ENCODE data around the gene TMEM26. TPM values are rescaled to one million over a fixed set of nuclear protein-coding genes. Genes with fewer than 3 reads are reported as not detected.

The TMEM26 gene
- not detected for polyA plus RNA-seq (ENCODE audit: low read depth in 6 of 6)

DNA sequence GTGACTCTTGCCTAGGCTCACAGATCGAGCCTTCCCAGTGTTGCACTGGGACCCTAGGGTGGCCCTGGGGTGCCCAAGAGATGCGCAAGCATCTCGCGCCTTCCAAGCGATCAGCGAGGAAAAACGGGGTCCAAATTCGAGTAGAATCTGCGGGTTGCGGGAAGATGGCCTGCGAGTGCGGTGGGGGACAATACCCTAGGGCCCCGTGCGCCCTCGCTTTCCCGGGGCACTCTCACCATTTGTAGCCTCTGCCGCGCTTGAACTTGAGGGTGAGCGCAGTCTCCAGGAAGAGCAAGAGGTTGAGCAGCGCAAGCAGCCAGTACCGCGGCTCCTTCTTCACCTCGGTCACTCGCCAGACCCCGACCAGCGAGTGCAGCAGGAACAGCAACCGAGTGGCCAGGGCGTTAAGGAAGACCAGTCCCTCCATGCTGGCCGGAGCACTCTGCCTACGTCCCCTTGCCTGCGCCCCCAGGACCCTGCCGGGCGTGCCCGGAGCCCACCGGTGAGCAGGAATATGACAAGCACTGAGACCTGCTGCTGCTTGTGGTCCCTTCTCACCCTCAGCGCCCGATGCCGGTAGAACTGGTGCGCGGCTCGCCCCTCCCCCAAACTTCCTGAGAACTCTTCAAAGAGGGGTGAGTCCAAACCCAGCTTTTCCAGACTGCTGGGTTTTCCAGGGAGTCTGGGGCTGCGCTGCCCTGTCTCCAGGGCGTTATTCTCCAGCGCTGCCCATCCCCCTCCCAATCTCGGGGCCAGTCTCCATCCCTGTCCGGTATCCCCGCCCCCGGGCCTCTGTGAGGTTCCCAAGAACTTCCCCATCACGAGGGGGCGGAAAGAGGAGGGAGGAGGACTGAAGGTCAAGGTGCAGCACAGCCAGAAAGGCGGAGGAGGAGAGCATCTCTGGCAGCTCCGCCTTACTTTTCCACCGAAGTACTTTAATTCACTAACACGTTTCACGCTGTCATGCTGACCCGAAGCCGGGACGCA is at the start of gene TMEM26:
Gene TMEM26, minus strand, starts transcription at position 727 of the 987 bp plus-strand sequence. Its CDS starts 300 bp downstream, at position 427.
- Mint-ChIP-seq H3K9me3 (no peaks in the 10 kb centered on the region), H3K4me3 (peak within 1 kb of the TSS in 5 of 8 donors; percentile 24 to 71 (median 30)), H3K27me3 (peaks cover 44 to 69% (median 52%) of the 10 kb centered on the region in 3 donors), H3K36me3 (no peaks in the 10 kb centered on the region), H3K4me1 (peaks cover 5 to 17% (median 9%) of the 10 kb centered on the region in 3 donors), H3K27ac (no peak within 1 kb of the TSS)
- ATAC-seq (ENCODE audit: low read depth in 2 of 2) (no peak), DNase-seq (no peak)

DNA sequence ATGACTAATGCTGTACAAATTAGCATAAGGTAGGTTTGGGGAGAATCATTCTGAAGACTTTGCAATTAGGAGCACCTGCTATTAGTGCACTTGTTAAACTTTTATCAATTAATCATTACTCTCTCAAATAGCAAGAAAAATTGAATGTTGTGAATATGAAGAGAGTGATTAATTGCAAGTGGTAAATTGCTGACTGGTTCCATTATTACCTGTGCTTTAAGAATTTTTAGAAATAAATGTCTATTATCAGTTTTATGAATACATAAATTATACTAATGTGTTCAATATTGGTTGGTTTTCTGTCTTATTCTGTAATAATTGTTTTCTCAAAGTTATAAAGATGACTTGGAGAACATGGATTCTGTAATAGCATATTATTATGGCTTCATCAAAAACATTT is 47.3 kb upstream of the TMEM26 start:
- Mint-ChIP-seq H3K36me3 (no peaks in the 10 kb centered on the region), H3K27me3 (peaks cover 1 to 13% (median 7%) of the 10 kb centered on the region in 3 donors), H3K9me3 (no peaks in the 10 kb centered on the region), H3K4me3 (no peak overlapping the region), H3K4me1 (no peaks in the 10 kb centered on the region), H3K27ac (no peak overlapping the region)
- ATAC-seq (ENCODE audit: low read depth in 2 of 2), result no peak
- no peak for DNase-seq

DNA sequence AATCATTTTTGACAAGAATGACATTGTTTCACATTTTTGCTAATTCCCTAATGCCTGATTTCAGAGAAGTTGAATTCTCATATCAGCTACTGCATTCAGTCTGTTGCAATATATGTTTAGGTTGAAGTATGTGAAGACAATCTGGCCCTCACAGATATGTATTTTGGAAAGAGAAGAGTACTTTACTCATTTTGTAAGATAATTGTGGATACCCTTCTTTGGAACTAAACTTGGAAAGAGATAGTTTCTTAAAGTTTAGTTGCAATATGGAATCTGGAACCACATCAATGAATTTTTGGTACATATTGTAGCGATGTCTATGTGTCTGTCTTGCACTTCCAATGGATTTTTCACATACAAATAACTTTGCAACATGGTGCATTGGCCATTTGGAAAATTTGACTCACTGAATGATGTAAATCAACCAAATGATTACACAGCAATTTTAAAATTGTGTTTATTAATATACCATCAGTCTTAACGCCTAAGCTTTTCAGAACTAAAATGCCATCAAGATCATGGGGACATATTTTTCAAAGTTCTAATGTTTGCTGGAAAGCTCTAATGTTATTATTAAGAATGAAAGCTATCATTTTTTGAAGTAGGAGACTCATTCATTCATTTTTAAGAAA is 39.3 kb upstream of the TMEM26 start:
- Mint-ChIP-seq H3K36me3 (no peaks in the 10 kb centered on the region), H3K4me3 (no peak overlapping the region), H3K27me3 (peaks cover 0 to 5% (median 4%) of the 10 kb centered on the region in 3 donors), H3K9me3 (peaks cover 0 to 8% (median 2%) of the 10 kb centered on the region in 7 donors), H3K27ac (no peak overlapping the region), H3K4me1 (peaks cover 0 to 2% (median 0%) of the 10 kb centered on the region in 3 donors)
- no peak for DNase-seq
- no peak for ATAC-seq (ENCODE audit: low read depth in 2 of 2)

DNA sequence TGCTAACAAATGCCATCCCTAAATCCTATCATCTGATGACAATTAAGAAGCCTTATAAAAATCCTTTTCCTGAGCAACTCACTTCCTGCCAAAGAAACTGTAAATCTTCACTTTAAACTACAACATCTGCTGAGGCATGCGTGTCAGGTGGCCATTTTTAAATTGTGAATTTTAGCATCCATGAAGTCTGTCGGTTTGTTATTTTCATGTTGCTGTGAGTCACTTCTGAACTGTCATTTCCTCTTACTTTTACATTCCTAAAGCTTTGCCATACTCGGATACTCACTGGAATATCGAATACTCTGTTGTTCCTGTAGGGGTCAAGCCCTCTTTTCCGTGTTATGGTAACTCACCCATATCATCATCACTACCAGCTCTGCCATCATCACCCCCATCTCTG is 34.3 kb upstream of the TMEM26 start:
- Mint-ChIP-seq H3K4me1 (peaks cover 0 to 2% (median 0%) of the 10 kb centered on the region in 3 donors), H3K27me3 (peaks cover 5 to 19% (median 16%) of the 10 kb centered on the region in 3 donors), H3K27ac (no peak overlapping the region), H3K9me3 (peaks cover 0 to 3% (median 0%) of the 10 kb centered on the region in 7 donors), H3K4me3 (no peak overlapping the region), H3K36me3 (peaks cover 0 to 8% of the 10 kb centered on the region in 2 donors)
- ATAC-seq (ENCODE audit: low read depth in 2 of 2) (no peak), DNase-seq (no peak)

DNA sequence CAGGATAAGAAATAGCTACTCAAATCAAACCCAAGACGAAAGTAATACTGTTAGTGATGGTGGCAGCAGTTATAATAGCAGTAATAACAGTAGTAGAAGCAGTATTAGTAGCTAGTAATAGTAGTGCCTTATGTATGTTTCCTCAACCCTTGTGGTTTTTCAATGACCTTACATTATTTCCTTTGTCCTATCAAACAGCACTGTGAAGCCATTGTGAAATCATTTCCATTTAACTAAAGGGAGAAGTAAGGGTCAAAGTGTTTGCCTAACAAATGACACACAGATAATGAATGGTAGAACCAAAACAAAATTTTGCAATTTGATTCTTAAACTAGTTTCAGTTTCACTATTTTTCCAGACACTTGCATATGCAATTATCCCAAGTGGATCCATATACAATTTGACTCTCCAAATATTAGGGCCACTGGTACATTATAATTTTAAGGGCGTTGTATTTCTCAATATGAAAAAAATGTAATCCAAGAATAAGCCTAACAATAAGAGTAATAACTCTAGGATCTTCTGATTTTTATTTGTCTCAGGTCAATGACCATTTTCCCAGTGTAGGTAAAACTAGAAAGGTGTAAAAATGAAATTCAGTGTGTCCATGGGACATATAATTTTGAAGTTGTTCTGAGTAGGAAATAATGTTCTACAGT is 33.7 kb upstream of the TMEM26 start:
- Mint-ChIP-seq H3K27ac (peak overlapping the region in 1 of 6 donors; percentile 12), H3K4me3 (no peak overlapping the region), H3K27me3 (peaks cover 5 to 19% (median 16%) of the 10 kb centered on the region in 3 donors), H3K4me1 (peaks cover 0 to 2% (median 0%) of the 10 kb centered on the region in 3 donors), H3K36me3 (peaks cover 0 to 8% of the 10 kb centered on the region in 2 donors), H3K9me3 (peaks cover 0 to 3% (median 0%) of the 10 kb centered on the region in 7 donors)
- ATAC-seq (ENCODE audit: low read depth in 2 of 2) (no peak), DNase-seq (no peak)

DNA sequence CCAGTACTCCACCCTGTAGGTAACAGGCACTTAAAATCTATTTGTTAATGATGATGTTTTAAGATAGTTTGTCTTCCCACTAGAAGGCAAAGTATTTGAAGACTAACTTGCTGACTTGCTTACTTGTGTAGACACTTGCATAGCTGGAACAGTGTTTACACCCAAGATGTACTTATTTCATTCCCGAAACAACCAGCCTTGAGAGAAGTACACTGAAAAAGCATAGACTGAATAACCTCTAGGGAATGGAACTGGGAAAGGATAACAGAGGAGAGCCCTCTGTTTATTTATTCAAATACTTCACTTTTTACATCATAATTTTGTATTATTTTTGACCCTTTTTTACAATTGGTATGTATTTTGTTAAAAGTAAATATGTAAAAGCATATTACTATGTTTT is 33.1 kb upstream of the TMEM26 start:
- no peak for DNase-seq
- peaks cover 5 to 19% (median 16%) of the 10 kb centered on the region in 3 donors for H3K27me3 Mint-ChIP-seq
- H3K4me1 Mint-ChIP-seq, result peaks cover 0 to 1% (median 0%) of the 10 kb centered on the region in 3 donors
- no peak overlapping the region for H3K4me3 Mint-ChIP-seq
- no peak overlapping the region for H3K27ac Mint-ChIP-seq
- H3K36me3 Mint-ChIP-seq, result peaks cover 0 to 8% of the 10 kb centered on the region in 2 donors
- peaks cover 0 to 3% (median 0%) of the 10 kb centered on the region in 7 donors for H3K9me3 Mint-ChIP-seq
- no peak for ATAC-seq (ENCODE audit: low read depth in 2 of 2)

DNA sequence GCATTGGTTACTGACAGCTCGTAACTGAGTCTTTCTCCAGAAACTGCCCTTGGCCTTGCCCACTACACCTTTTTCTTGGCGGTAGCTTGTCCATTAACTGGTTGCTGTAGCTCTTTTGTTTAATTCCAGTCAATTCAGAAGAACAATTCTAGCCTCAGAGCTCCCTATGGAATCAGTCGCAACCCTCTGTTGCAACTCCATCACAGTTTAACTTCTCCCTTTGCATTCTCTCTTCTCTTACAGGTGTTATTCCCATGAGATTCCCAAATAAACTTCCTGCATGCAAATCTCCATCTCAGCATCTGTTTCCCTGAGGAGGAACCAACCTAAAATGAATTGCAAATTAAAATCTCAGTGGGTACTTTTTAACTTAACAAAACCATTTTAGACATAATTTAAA is 28.4 kb upstream of the TMEM26 start:
- Mint-ChIP-seq H3K36me3 (peaks cover 0 to 8% of the 10 kb centered on the region in 2 donors), H3K4me3 (no peak overlapping the region), H3K4me1 (no peaks in the 10 kb centered on the region), H3K9me3 (no peaks in the 10 kb centered on the region), H3K27me3 (peaks cover 10 to 34% (median 28%) of the 10 kb centered on the region in 3 donors), H3K27ac (no peak overlapping the region)
- DNase-seq, result no peak
- no peak for ATAC-seq (ENCODE audit: low read depth in 2 of 2)

DNA sequence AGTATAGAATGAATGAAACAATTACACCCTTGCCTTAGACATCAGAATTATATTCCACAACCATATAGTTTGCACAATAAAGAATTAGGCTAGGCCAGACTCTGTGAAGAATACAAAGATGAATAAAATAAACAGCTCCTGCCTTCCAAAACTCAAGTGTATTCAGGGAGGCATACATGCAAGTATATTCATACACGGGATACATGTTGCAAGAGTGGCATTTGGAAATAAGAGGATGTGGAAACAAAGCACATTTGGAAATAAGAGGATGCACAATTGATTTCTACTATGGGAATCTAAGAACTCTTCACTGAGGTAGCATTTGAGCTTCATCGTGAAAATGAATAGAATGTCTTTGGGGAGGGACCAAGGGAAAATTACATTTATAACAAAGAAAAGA is 27.0 kb upstream of the TMEM26 start:
- H3K4me1 Mint-ChIP-seq, result no peaks in the 10 kb centered on the region
- H3K36me3 Mint-ChIP-seq, result peaks cover 0 to 8% of the 10 kb centered on the region in 2 donors
- ATAC-seq (ENCODE audit: low read depth in 2 of 2) (no peak), DNase-seq (no peak)
- peaks cover 6 to 36% (median 22%) of the 10 kb centered on the region in 3 donors for H3K27me3 Mint-ChIP-seq
- no peak overlapping the region for H3K4me3 Mint-ChIP-seq
- no peaks in the 10 kb centered on the region for H3K9me3 Mint-ChIP-seq
- H3K27ac Mint-ChIP-seq, result no peak overlapping the region

DNA sequence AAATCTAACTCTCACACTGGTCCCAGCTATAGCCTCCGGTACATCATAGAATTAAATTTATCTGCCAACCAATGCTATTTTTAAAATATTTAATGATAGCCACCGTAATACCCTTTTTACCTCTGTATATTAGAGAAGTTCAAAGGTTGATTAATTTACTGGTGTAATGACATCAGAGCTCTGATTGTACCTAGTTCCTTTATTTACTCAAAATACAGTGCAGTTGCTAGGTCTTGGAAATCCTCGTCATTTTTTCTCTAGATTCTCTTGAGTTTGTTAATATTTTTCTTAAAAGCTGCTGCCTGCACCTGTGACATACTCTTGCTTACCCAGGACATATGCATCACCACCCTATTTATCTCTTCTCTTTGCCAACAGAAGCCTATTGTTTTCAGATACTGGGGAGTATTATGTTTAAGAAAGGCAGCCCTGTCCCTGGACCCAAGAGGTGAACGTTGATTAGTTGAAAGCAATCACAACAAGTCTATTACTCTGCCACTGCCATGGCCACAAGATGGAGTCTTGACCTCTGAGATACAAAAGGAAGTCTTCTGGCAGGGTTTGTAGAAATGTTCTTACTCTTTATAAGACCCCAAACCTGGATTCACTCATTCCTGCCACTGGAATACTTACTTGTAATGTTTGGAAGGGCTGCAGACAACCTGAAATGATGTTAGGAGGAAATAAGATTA is 25.6 kb upstream of the TMEM26 start:
- Mint-ChIP-seq H3K27ac (no peak overlapping the region), H3K27me3 (peaks cover 6 to 43% (median 17%) of the 10 kb centered on the region in 3 donors), H3K4me3 (no peak overlapping the region), H3K36me3 (peaks cover 0 to 8% of the 10 kb centered on the region in 2 donors), H3K9me3 (no peaks in the 10 kb centered on the region), H3K4me1 (no peaks in the 10 kb centered on the region)
- no peak for DNase-seq
- ATAC-seq (ENCODE audit: low read depth in 2 of 2), result no peak

DNA sequence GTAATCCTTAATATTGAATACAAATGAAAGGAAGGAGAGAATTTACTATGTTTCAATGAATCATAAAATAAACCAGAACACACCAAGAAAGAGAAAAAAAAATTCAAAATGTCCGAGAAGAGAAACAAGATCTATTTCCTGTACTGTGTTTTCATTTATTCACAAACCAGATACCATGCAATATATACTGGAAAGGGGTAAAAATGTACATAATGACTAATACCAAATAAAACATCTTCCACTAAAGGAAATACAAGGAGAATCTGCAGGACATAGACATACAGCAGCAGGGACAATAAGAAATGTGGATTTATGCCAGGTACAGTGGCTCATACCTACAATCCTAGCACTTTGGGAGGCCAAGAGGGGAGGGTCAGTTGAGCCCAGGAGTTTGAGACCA is 24.3 kb upstream of the TMEM26 start:
- ATAC-seq (ENCODE audit: low read depth in 2 of 2) (no peak), DNase-seq (no peak)
- H3K27ac Mint-ChIP-seq, result no peak overlapping the region
- no peak overlapping the region for H3K4me3 Mint-ChIP-seq
- H3K36me3 Mint-ChIP-seq, result no peaks in the 10 kb centered on the region
- H3K9me3 Mint-ChIP-seq, result no peaks in the 10 kb centered on the region
- no peaks in the 10 kb centered on the region for H3K4me1 Mint-ChIP-seq
- H3K27me3 Mint-ChIP-seq, result peaks cover 9 to 45% (median 10%) of the 10 kb centered on the region in 3 donors

DNA sequence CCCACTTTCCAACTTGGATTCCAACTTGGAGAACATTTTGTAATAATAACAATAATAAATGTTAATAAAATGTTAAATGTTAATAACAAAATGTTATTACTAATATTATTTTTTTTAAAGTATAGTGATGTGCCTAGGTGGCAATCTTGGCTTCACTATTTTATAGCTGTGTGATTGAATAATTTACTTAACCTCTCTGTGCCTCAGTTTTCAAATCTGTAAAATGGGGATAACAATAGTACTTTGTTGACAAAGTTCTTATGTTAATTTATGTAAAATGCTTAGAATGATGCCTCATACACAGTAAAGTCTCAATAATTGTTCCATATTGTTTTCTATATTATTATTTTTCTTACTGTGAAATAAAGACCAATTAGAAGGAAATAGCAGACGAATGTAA is 23.3 kb upstream of the TMEM26 start:
- Mint-ChIP-seq H3K9me3 (no peaks in the 10 kb centered on the region), H3K36me3 (no peaks in the 10 kb centered on the region), H3K4me3 (no peak overlapping the region), H3K4me1 (no peaks in the 10 kb centered on the region), H3K27me3 (peaks cover 9 to 49% (median 10%) of the 10 kb centered on the region in 3 donors), H3K27ac (no peak overlapping the region)
- ATAC-seq (ENCODE audit: low read depth in 2 of 2) (no peak), DNase-seq (no peak)

DNA sequence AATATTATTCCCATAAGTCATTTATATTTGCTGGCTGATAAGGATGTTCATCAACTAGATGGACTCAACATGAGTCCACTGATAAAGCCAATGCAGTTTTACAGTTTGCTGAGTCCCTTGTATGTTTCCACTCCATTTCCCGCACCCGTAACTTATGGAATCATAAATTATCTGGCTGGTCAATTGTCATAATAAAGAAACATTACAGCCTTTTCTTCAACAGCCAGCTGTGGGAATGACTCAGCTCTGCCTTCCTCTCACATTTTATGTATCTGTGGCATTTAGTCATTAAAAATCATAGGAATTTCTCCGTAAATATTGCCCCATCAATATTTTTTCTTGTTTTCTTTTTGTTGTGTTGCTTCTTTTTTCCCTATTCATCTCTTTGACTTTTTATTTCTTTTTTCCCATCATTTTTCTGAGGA is 22.3 kb upstream of the TMEM26 start:
- peak overlapping the region in 1 of 6 donors; percentile 75 for H3K27ac Mint-ChIP-seq
- no peaks in the 10 kb centered on the region for H3K36me3 Mint-ChIP-seq
- DNase-seq, result no peak
- ATAC-seq (ENCODE audit: low read depth in 2 of 2), result no peak
- H3K4me1 Mint-ChIP-seq, result no peaks in the 10 kb centered on the region
- peaks cover 9 to 43% (median 10%) of the 10 kb centered on the region in 3 donors for H3K27me3 Mint-ChIP-seq
- H3K4me3 Mint-ChIP-seq, result no peak overlapping the region
- H3K9me3 Mint-ChIP-seq, result no peaks in the 10 kb centered on the region
